Activated naive CD8-positive, alpha-beta T cell (primary cell): ENCODE results near the gene TSR1.
"Not testable (repeated sequence)": the region's sequence is repeated elsewhere in the genome, so short reads cannot be mapped to it uniquely, and the experiment has no call there.

ENCODE experiments used
- H3K27ac Mint-ChIP-seq: one replicate; pipeline ENCODE4 v1.8.0; 2021; ENCODE audit warnings: mixed read lengths
- H3K27me3 Mint-ChIP-seq: one replicate; pipeline ENCODE4 v1.8.0; 2021; ENCODE audit warnings: mixed read lengths
- H3K36me3 Mint-ChIP-seq: one replicate; pipeline ENCODE4 v1.8.0; 2021; ENCODE audit warnings: mixed read lengths
- H3K4me1 Mint-ChIP-seq: one replicate; pipeline ENCODE4 v1.8.0; 2021; ENCODE audit warnings: low read depth, mixed read lengths
- H3K4me3 Mint-ChIP-seq: one replicate; pipeline ENCODE4 v1.8.0; 2021; ENCODE audit warnings: mild to moderate bottlenecking, mixed read lengths
- H3K9me3 Mint-ChIP-seq: one replicate; pipeline ENCODE4 v1.8.0; 2021; ENCODE audit warnings: low read depth, mixed read lengths

TSR1 gene

GRCh38 chr17:2331303-2331702, 5.0 kb downstream of the TSR1 start:
- peaks cover 20% of the 10 kb centered on the region for H3K36me3 Mint-ChIP-seq
- peaks cover 16% of the 10 kb centered on the region for H3K4me1 Mint-ChIP-seq

GRCh38 chr17:2323629-2324314, 12.5 kb downstream of the TSR1 start:
- H3K27me3 Mint-ChIP-seq, result no peaks in the 10 kb centered on the region
- H3K27ac Mint-ChIP-seq, result no peak overlapping the region
- H3K36me3 Mint-ChIP-seq, result peaks cover 16% of the 10 kb centered on the region
- no peak overlapping the region for H3K4me3 Mint-ChIP-seq
- no peaks in the 10 kb centered on the region for H3K9me3 Mint-ChIP-seq
- peaks cover 9% of the 10 kb centered on the region for H3K4me1 Mint-ChIP-seq

More at GRCh38 chr17:2331303-2331702, 5.0 kb downstream of the TSR1 start:
- H3K27ac Mint-ChIP-seq, result no peak overlapping the region
- no peaks in the 10 kb centered on the region for H3K27me3 Mint-ChIP-seq
- H3K9me3 Mint-ChIP-seq, result no peaks in the 10 kb centered on the region
- no peak overlapping the region for H3K4me3 Mint-ChIP-seq

GRCh38 chr17:2321399-2321798, 14.9 kb downstream of the TSR1 start:
- Mint-ChIP-seq H3K4me3 (no peak overlapping the region), H3K27me3 (no peaks in the 10 kb centered on the region), H3K36me3 (peaks cover 14% of the 10 kb centered on the region), H3K4me1 (peaks cover 7% of the 10 kb centered on the region), H3K27ac (no peak overlapping the region), H3K9me3 (no peaks in the 10 kb centered on the region)

GRCh38 chr17:2319051-2319450, 17.2 kb downstream of the TSR1 start:
- Mint-ChIP-seq H3K4me3 (no peak overlapping the region), H3K9me3 (no peaks in the 10 kb centered on the region), H3K36me3 (peaks cover 8% of the 10 kb centered on the region), H3K4me1 (no peaks in the 10 kb centered on the region), H3K27ac (no peak overlapping the region), H3K27me3 (no peaks in the 10 kb centered on the region)

- H3K9me3 Mint-ChIP-seq, result no peaks in the 10 kb centered on the region
- no peak overlapping the region for H3K27ac Mint-ChIP-seq
- H3K4me1 Mint-ChIP-seq, result no peaks in the 10 kb centered on the region
- H3K4me3 Mint-ChIP-seq, result no peak overlapping the region
- H3K27me3 Mint-ChIP-seq, result no peaks in the 10 kb centered on the region
- H3K36me3 Mint-ChIP-seq, result peaks cover 5% of the 10 kb centered on the region
Measured at GRCh38 chr17:2317796-2318195, 18.5 kb downstream of the TSR1 start.

GRCh38 chr17:2316916-2317205, 19.4 kb downstream of the TSR1 start:
- not testable (repeated sequence) for H3K27ac Mint-ChIP-seq, H3K36me3 Mint-ChIP-seq, H3K9me3 Mint-ChIP-seq, H3K27me3 Mint-ChIP-seq, H3K4me3 Mint-ChIP-seq, H3K4me1 Mint-ChIP-seq

GRCh38 chr17:2312736-2313135, 23.5 kb downstream of the TSR1 start:
- Mint-ChIP-seq H3K27ac (no peak overlapping the region), H3K9me3 (no peaks in the 10 kb centered on the region), H3K27me3 (no peaks in the 10 kb centered on the region), H3K4me3 (no peak overlapping the region), H3K36me3 (no peaks in the 10 kb centered on the region), H3K4me1 (peaks cover 2% of the 10 kb centered on the region)

- peaks cover 19% of the 10 kb centered on the region for H3K4me1 Mint-ChIP-seq
- no peak overlapping the region for H3K27ac Mint-ChIP-seq
- H3K27me3 Mint-ChIP-seq, result no peaks in the 10 kb centered on the region
- H3K4me3 Mint-ChIP-seq, result no peak overlapping the region
- no peaks in the 10 kb centered on the region for H3K9me3 Mint-ChIP-seq
- H3K36me3 Mint-ChIP-seq, result peaks cover 4% of the 10 kb centered on the region
Measured at GRCh38 chr17:2309338-2310154, 26.7 kb downstream of the TSR1 start.

GRCh38 chr17:2304931-2305330, 31.3 kb downstream of the TSR1 start:
- peaks cover 10% of the 10 kb centered on the region for H3K36me3 Mint-ChIP-seq
- no peak overlapping the region for H3K27ac Mint-ChIP-seq
- H3K27me3 Mint-ChIP-seq, result no peaks in the 10 kb centered on the region
- H3K4me1 Mint-ChIP-seq, result peaks cover 43% of the 10 kb centered on the region
- H3K4me3 Mint-ChIP-seq, result peak overlapping the region; percentile 80
- H3K9me3 Mint-ChIP-seq, result no peaks in the 10 kb centered on the region

- H3K4me1 Mint-ChIP-seq, result peaks cover 45% of the 10 kb centered on the region
- peak within 1 kb of the TSS; percentile 95 for H3K4me3 Mint-ChIP-seq
- H3K9me3 Mint-ChIP-seq, result no peaks in the 10 kb centered on the region
- peak within 1 kb of the TSS; percentile 89 for H3K27ac Mint-ChIP-seq
- H3K36me3 Mint-ChIP-seq, result peaks cover 13% of the 10 kb centered on the region
- no peaks in the 10 kb centered on the region for H3K27me3 Mint-ChIP-seq
Measured at GRCh38 chr17:2303204-2304188, 32.8 kb downstream of the TSR1 start, which contains the start of the genes SMG6 and SRR. Gene SMG6 (minus strand): TSS chr17:2303785. CDS start chr17:2303720, 65 bp downstream. Gene SRR (plus strand): TSS chr17:2303950. CDS start chr17:2315561, 11,611 bp downstream.

GRCh38 chr17:2302778-2303203, 33.5 kb downstream of the TSR1 start:
- Mint-ChIP-seq H3K4me3 (peak overlapping the region; percentile 95), H3K27ac (peak overlapping the region; percentile 89), H3K27me3 (no peaks in the 10 kb centered on the region), H3K9me3 (no peaks in the 10 kb centered on the region), H3K36me3 (peaks cover 13% of the 10 kb centered on the region), H3K4me1 (peaks cover 49% of the 10 kb centered on the region)

GRCh38 chr17:2299756-2300155, 36.5 kb downstream of the TSR1 start:
- H3K27me3 Mint-ChIP-seq, result no peaks in the 10 kb centered on the region
- peak overlapping the region; percentile 28 for H3K27ac Mint-ChIP-seq
- H3K9me3 Mint-ChIP-seq, result no peaks in the 10 kb centered on the region
- H3K36me3 Mint-ChIP-seq, result peaks cover 21% of the 10 kb centered on the region
- no peak overlapping the region for H3K4me3 Mint-ChIP-seq
- peaks cover 56% of the 10 kb centered on the region for H3K4me1 Mint-ChIP-seq

- no peak overlapping the region for H3K27ac Mint-ChIP-seq
- H3K27me3 Mint-ChIP-seq, result no peaks in the 10 kb centered on the region
- no peak overlapping the region for H3K4me3 Mint-ChIP-seq
- H3K36me3 Mint-ChIP-seq, result peaks cover 23% of the 10 kb centered on the region
- H3K4me1 Mint-ChIP-seq, result peaks cover 59% of the 10 kb centered on the region
- H3K9me3 Mint-ChIP-seq, result no peaks in the 10 kb centered on the region
Measured at GRCh38 chr17:2299136-2299535, 37.1 kb downstream of the TSR1 start.

- no peaks in the 10 kb centered on the region for H3K9me3 Mint-ChIP-seq
- no peak overlapping the region for H3K27ac Mint-ChIP-seq
- H3K36me3 Mint-ChIP-seq, result peaks cover 23% of the 10 kb centered on the region
- H3K4me1 Mint-ChIP-seq, result peaks cover 56% of the 10 kb centered on the region
- no peaks in the 10 kb centered on the region for H3K27me3 Mint-ChIP-seq
- no peak overlapping the region for H3K4me3 Mint-ChIP-seq
Measured at GRCh38 chr17:2297023-2297422, 39.2 kb downstream of the TSR1 start.
